ENCODE results near the gene LZTFL1. TPM values are rescaled to one million over a fixed set of nuclear protein-coding genes. Genes with fewer than 3 reads are reported as not detected.

LZTFL1 gene
- total RNA-seq, 4 donors from 2014 or later, result 39.5 to 56.5 (median 51.4) TPM

GRCh38 chr3:45794177-45794560 lies 47.8 kb downstream of the LZTFL1 start:
- WGBS, 2 donors, result 95 to 96% methylated on average over 5 of the region's 5 CpGs
- H3K27me3 ChIP-seq, result no peaks in the 10 kb centered on the region
- DNase-seq, result no peak
- no peak for TF ChIP-seq POLR2A (IDR thresholded peaks at IDR 0.05)
- TF ChIP-seq CTCF (IDR thresholded peaks at IDR 0.05), result no peak
- H3K9me3 ChIP-seq, result no peaks in the 10 kb centered on the region
- intact Hi-C loops (cut with DNase I), result no loop called here
- no peaks in the 10 kb centered on the region for H3K36me3 ChIP-seq
- H3K4me3 ChIP-seq (replicated peaks in 1 of 3), result no peak overlapping the region
- no peak overlapping the region for H3K27ac ChIP-seq
- H3K4me1 ChIP-seq, result peaks cover 5 to 11% of the 10 kb centered on the region in 2 donors

- Histone ChIP-seq H3K27ac (no peak overlapping the region), H3K36me3 (no peaks in the 10 kb centered on the region), H3K4me3 (replicated peaks in 1 of 3) (no peak overlapping the region), H3K9me3 (no peaks in the 10 kb centered on the region), H3K27me3 (no peaks in the 10 kb centered on the region), H3K4me1 (peaks cover 5 to 11% of the 10 kb centered on the region in 2 donors)
- WGBS, 2 donors, result 55 to 65% methylated on average over 9 of the region's 9 CpGs
- TF ChIP-seq CTCF (IDR thresholded peaks at IDR 0.05) (no peak), POLR2A (IDR thresholded peaks at IDR 0.05) (no peak)
- intact Hi-C loops (cut with DNase I), result no loop called here
- DNase-seq, result peak in 1 of 2 donors; percentile 39
These were observed 48.3 kb downstream of the LZTFL1 start for GRCh38 chr3:45793482-45794176.

- 90 to 96% methylated on average over 3 to 7 of the region's 7 CpGs for WGBS, 2 donors
- DNase-seq, result no peak
- Histone ChIP-seq H3K27me3 (no peaks in the 10 kb centered on the region), H3K4me3 (replicated peaks in 1 of 3) (no peak overlapping the region), H3K9me3 (no peaks in the 10 kb centered on the region), H3K27ac (no peak overlapping the region), H3K4me1 (peaks cover 5 to 11% of the 10 kb centered on the region in 2 donors), H3K36me3 (no peaks in the 10 kb centered on the region)
- TF ChIP-seq CTCF (IDR thresholded peaks at IDR 0.05), result no peak
- TF ChIP-seq POLR2A (IDR thresholded peaks at IDR 0.05), result no peak
- intact Hi-C loops (cut with DNase I), result no loop called here
These were observed 49.3 kb downstream of the LZTFL1 start for GRCh38 chr3:45792516-45793172.

GRCh38 chr3:45792036-45792435 lies 49.9 kb downstream of the LZTFL1 start:
- TF ChIP-seq POLR2A (IDR thresholded peaks at IDR 0.05) (no peak), CTCF (IDR thresholded peaks at IDR 0.05) (no peak)
- Histone ChIP-seq H3K27me3 (no peaks in the 10 kb centered on the region), H3K4me3 (replicated peaks in 1 of 3) (no peak overlapping the region), H3K9me3 (no peaks in the 10 kb centered on the region), H3K4me1 (peaks cover 5 to 11% of the 10 kb centered on the region in 2 donors), H3K36me3 (no peaks in the 10 kb centered on the region), H3K27ac (no peak overlapping the region)
- WGBS, 2 donors, result 90 to 95% methylated on average over 2 of the region's 2 CpGs
- DNase-seq, result no peak
- intact Hi-C loops (cut with DNase I), result no loop called here

- WGBS, 2 donors, result 84 to 86% methylated on average over 2 of the region's 2 CpGs
- no peak for TF ChIP-seq CTCF (IDR thresholded peaks at IDR 0.05)
- no peak for TF ChIP-seq POLR2A (IDR thresholded peaks at IDR 0.05)
- intact Hi-C loops (cut with DNase I), result no loop called here
- Histone ChIP-seq H3K9me3 (no peaks in the 10 kb centered on the region), H3K27ac (no peak overlapping the region), H3K36me3 (no peaks in the 10 kb centered on the region), H3K4me3 (replicated peaks in 1 of 3) (no peak overlapping the region), H3K4me1 (no peaks in the 10 kb centered on the region), H3K27me3 (no peaks in the 10 kb centered on the region)
- DNase-seq, result no peak
These were observed 51.3 kb downstream of the LZTFL1 start for GRCh38 chr3:45790596-45790995.
